WTC11 (cell line): ENCODE results near the gene PGF. TPM values are rescaled to one million over a fixed set of nuclear protein-coding genes. Genes with fewer than 3 reads are reported as not detected.

Experiments used
- ATAC-seq: fragments of 200-7000 bp; cut with Tn5 transposase; 2 replicates; pipeline ENCODE4 v1.10.0; 2021; ENCODE audit warnings: mild to moderate bottlenecking, moderate library complexity
- CTCF ChIA-PET: fragments of 300-600 bp; sonication (Branson Sonifier 250); formaldehyde crosslinking; loops from one replicate; lab custom pipeline; 2021; ENCODE audit warnings: antibody characterized with exemption; lab: Charles Lee
- POLR2A ChIA-PET: fragments of 350-600 bp; sonication (Branson Sonifier 250); formaldehyde crosslinking; loops from one replicate; lab custom pipeline; 2021; ENCODE audit warnings: antibody characterized with exemption; lab: Charles Lee
- DNase-seq: peaks from one replicate; pipeline ENCODE4 v3.0.0; 2021; ENCODE audit warnings: low spot score
- H3K27ac Mint-ChIP-seq: 2 replicates; pipeline ENCODE4 v1.8.0; 2021; ENCODE audit warnings: mixed read lengths
- H3K27me3 Mint-ChIP-seq: 2 replicates; pipeline ENCODE4 v1.8.0; 2021; ENCODE audit warnings: low read depth, mild to moderate bottlenecking, moderate library complexity, mixed read lengths
- H3K36me3 Mint-ChIP-seq: 2 replicates; pipeline ENCODE4 v1.8.0; 2021; ENCODE audit warnings: mixed read lengths
- H3K4me1 Mint-ChIP-seq: 2 replicates; pipeline ENCODE4 v1.8.0; 2022; ENCODE audit warnings: mixed read lengths
- H3K4me3 Mint-ChIP-seq: 2 replicates; pipeline ENCODE4 v1.8.0; 2021; ENCODE audit warnings: mild to moderate bottlenecking, moderate library complexity, mixed read lengths
- H3K9me3 Mint-ChIP-seq: 2 replicates; pipeline ENCODE4 v1.8.0; 2021; ENCODE audit warnings: mixed read lengths
- ATF1 ChIP-seq: sonication (generic); formaldehyde crosslinking; IDR thresholded peaks from 2 replicates; pipeline ENCODE4 v1.8.1; 2023; ENCODE audit warnings: mild to moderate bottlenecking, moderate library complexity, missing genetic modification reagents
- CREB1 ChIP-seq: sonication (generic); formaldehyde crosslinking; IDR thresholded peaks from 2 replicates; pipeline ENCODE4 v1.8.0; 2023; ENCODE audit warnings: mild to moderate bottlenecking, missing genetic modification reagents
- ELF4 ChIP-seq: sonication (generic); formaldehyde crosslinking; IDR thresholded peaks from 2 replicates; pipeline ENCODE4 v1.8.1; 2022; ENCODE audit warnings: low read depth, mild to moderate bottlenecking, moderate library complexity, missing genetic modification reagents
- FOXJ3 ChIP-seq: sonication (generic); formaldehyde crosslinking; IDR thresholded peaks from 2 replicates; pipeline ENCODE4 v1.9.0; 2021; ENCODE audit warnings: missing genetic modification reagents, mild to moderate bottlenecking, borderline replicate concordance
- NFE2L1 ChIP-seq: sonication (generic); formaldehyde crosslinking; IDR thresholded peaks from 2 replicates; pipeline ENCODE4 v1.8.1; 2023; ENCODE audit warnings: missing genetic modification reagents
- NFYB ChIP-seq: sonication (generic); formaldehyde crosslinking; conservative IDR thresholded peaks from 2 replicates; pipeline ENCODE4 v1.8.0; 2022; ENCODE audit warnings: low read depth, missing genetic modification reagents
- NR2C2 ChIP-seq: sonication (generic); formaldehyde crosslinking; IDR thresholded peaks from 2 replicates; pipeline ENCODE4 v1.8.0; 2022; ENCODE audit warnings: mild to moderate bottlenecking, missing genetic modification reagents
- PRRX2 ChIP-seq: fragments of 250-450 bp; sonication (Bioruptor Pico); IDR thresholded peaks from 2 replicates; pipeline ENCODE4 v1.8.0; 2021; ENCODE audit warnings: mild to moderate bottlenecking
- SMAD4 ChIP-seq: sonication (generic); formaldehyde crosslinking; IDR thresholded peaks from 2 replicates; pipeline ENCODE4 v1.8.0; 2022; ENCODE audit warnings: mild to moderate bottlenecking, missing genetic modification reagents
- ZNF121 ChIP-seq: sonication (generic); formaldehyde crosslinking; IDR thresholded peaks from 2 replicates; pipeline ENCODE4 v1.8.0; 2023; ENCODE audit warnings: missing genetic modification reagents
- ZNF219 ChIP-seq: sonication (generic); formaldehyde crosslinking; IDR thresholded peaks from 2 replicates; pipeline ENCODE4 v1.8.0; 2023; ENCODE audit warnings: missing genetic modification reagents, mild to moderate bottlenecking, borderline replicate concordance
- ZNF317 ChIP-seq: sonication (generic); formaldehyde crosslinking; IDR thresholded peaks from 2 replicates; pipeline ENCODE4 v1.8.1; 2023; ENCODE audit warnings: low read depth, mild to moderate bottlenecking, moderate library complexity, missing genetic modification reagents, borderline replicate concordance
- ZNF423 ChIP-seq: fragments of 250-450 bp; sonication (Bioruptor Pico); IDR thresholded peaks from 2 replicates; pipeline ENCODE4 v2.1.2; 2022; ENCODE audit warnings: mild to moderate bottlenecking, moderate library complexity
- total RNA-seq: library from RNA; stranded (reverse); gene quantifications from 3 replicates; pipeline ENCODE4 v1.2.3, GENCODE V29; 2021
- TF ChIP-seq, protein P1 (sequence below): sonication (generic); formaldehyde crosslinking; IDR thresholded peaks from 2 replicates; pipeline ENCODE4 v1.8.1; 2023; ENCODE audit warnings: mild to moderate bottlenecking, missing genetic modification reagents, borderline replicate concordance
- TF ChIP-seq, protein P2 (sequence below): sonication (generic); formaldehyde crosslinking; IDR thresholded peaks from 2 replicates; pipeline ENCODE4 v1.8.1; 2022; ENCODE audit warnings: missing genetic modification reagents, borderline replicate concordance
- TF ChIP-seq, protein P3 (sequence below): sonication (generic); formaldehyde crosslinking; conservative IDR thresholded peaks from 2 replicates; pipeline ENCODE4 v1.8.1; 2022; ENCODE audit warnings: mild to moderate bottlenecking, missing genetic modification reagents
- TF ChIP-seq, protein P4 (sequence below): sonication (generic); formaldehyde crosslinking; IDR thresholded peaks from 2 replicates; pipeline ENCODE4 v1.8.1; 2023; ENCODE audit warnings: mild to moderate bottlenecking, missing genetic modification reagents, moderate library complexity
- TF ChIP-seq, protein P5 (sequence below): sonication (generic); formaldehyde crosslinking; IDR thresholded peaks from 2 replicates; pipeline ENCODE4 v1.8.0; 2022; ENCODE audit warnings: mild to moderate bottlenecking, missing genetic modification reagents
- TF ChIP-seq, protein P6 (sequence below): sonication (generic); formaldehyde crosslinking; IDR thresholded peaks from 2 replicates; pipeline ENCODE4 v1.8.1; 2022; ENCODE audit warnings: low read depth, mild to moderate bottlenecking, moderate library complexity, missing genetic modification reagents, borderline replicate concordance
- TF ChIP-seq, protein P7 (sequence below): sonication (generic); formaldehyde crosslinking; IDR thresholded peaks from 2 replicates; pipeline ENCODE4 v1.8.1; 2022; ENCODE audit warnings: mild to moderate bottlenecking, moderate library complexity, missing genetic modification reagents
- TF ChIP-seq, protein P8 (sequence below): sonication (generic); formaldehyde crosslinking; IDR thresholded peaks from 2 replicates; pipeline ENCODE4 v1.8.0; 2022; ENCODE audit warnings: mild to moderate bottlenecking, missing genetic modification reagents
- TF ChIP-seq, protein P9 (sequence below): sonication (generic); formaldehyde crosslinking; IDR thresholded peaks from 2 replicates; pipeline ENCODE4 v1.8.0; 2022; ENCODE audit warnings: mild to moderate bottlenecking, missing genetic modification reagents

The PGF gene
- total RNA-seq, 1 experiment from 2014 or later, result 6.7 TPM

DNA sequence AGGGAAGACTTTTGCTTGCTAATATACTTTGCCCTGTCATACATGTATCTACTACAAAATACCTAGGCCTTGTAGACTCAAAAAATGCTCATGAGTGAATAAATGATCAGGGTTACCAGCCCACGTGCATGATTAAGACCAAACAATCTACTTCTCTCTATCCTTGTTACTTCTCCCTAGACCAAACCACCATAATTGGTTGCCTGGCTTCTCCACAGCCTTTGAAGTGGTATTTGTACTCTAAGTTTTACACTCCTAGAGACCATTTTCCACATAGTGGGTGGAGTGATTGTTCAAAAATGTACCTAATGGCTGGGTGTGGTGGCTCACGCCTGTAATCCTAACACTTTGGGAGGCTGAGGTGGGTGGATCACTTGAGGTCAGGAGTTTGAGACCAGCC lies 18.2 kb downstream of the PGF start (continued):
- TF ChIP-seq, protein P1, sequence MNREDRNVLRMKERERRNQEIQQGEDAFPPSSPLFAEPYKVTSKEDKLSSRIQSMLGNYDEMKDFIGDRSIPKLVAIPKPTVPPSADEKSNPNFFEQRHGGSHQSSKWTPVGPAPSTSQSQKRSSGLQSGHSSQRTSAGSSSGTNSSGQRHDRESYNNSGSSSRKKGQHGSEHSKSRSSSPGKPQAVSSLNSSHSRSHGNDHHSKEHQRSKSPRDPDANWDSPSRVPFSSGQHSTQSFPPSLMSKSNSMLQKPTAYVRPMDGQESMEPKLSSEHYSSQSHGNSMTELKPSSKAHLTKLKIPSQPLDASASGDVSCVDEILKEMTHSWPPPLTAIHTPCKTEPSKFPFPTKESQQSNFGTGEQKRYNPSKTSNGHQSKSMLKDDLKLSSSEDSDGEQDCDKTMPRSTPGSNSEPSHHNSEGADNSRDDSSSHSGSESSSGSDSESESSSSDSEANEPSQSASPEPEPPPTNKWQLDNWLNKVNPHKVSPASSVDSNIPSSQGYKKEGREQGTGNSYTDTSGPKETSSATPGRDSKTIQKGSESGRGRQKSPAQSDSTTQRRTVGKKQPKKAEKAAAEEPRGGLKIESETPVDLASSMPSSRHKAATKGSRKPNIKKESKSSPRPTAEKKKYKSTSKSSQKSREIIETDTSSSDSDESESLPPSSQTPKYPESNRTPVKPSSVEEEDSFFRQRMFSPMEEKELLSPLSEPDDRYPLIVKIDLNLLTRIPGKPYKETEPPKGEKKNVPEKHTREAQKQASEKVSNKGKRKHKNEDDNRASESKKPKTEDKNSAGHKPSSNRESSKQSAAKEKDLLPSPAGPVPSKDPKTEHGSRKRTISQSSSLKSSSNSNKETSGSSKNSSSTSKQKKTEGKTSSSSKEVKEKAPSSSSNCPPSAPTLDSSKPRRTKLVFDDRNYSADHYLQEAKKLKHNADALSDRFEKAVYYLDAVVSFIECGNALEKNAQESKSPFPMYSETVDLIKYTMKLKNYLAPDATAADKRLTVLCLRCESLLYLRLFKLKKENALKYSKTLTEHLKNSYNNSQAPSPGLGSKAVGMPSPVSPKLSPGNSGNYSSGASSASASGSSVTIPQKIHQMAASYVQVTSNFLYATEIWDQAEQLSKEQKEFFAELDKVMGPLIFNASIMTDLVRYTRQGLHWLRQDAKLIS, result no peak
- TF ChIP-seq, protein P2, sequence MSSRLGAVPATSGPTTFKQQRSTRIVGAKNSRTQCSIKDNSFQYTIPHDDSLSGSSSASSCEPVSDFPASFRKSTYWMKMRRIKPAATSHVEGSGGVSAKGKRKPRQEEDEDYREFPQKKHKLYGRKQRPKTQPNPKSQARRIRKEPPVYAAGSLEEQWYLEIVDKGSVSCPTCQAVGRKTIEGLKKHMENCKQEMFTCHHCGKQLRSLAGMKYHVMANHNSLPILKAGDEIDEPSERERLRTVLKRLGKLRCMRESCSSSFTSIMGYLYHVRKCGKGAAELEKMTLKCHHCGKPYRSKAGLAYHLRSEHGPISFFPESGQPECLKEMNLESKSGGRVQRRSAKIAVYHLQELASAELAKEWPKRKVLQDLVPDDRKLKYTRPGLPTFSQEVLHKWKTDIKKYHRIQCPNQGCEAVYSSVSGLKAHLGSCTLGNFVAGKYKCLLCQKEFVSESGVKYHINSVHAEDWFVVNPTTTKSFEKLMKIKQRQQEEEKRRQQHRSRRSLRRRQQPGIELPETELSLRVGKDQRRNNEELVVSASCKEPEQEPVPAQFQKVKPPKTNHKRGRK, result no peak
- TF ChIP-seq ZNF423 (CRISPR knock-in tag) (no peak), ELF4 (no peak)

DNA sequence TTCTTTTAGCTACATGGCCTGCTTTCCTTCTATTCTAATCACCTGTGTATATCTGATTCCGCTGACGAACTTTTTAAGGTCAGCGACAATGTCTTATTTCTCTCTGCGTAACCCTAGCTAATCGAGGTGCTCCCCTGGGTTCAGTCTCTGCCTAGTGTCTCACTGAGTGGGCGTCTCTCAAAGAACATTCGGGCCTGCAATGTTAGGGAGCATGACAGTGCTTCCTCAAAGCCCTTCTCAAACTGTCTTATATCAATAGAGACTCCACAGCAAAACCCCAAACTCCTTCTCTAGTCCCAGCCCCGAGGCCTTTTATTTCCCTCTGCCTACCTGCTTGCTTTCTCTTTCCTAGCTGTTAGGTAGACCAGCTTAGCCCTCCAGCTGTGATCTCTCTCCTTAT lies 18.7 kb downstream of the PGF start:
- H3K4me3 Mint-ChIP-seq, result no peak overlapping the region
- POLR2A ChIA-PET, result no interaction called here
- DNase-seq (no peak), ATAC-seq (no peak)
- H3K27ac Mint-ChIP-seq, result no peak overlapping the region
- no peaks in the 10 kb centered on the region for H3K36me3 Mint-ChIP-seq
- CTCF ChIA-PET, result interaction anchor here (1.1 to 2.5 kb wide), 5 partner anchors 8 to 76 kb away, joined by 3 to 23 read pairs (median 4); no protein-coding TSS in a partner anchor
- H3K4me1 Mint-ChIP-seq, result 0 out of 2 replicates have a peak, but pooled peaks cover 3% of the 10 kb centered on the region
- H3K27me3 Mint-ChIP-seq, result no peaks in the 10 kb centered on the region; the same call in none of the 2 replicates
- no peaks in the 10 kb centered on the region for H3K9me3 Mint-ChIP-seq
- TF ChIP-seq CREB1 (CRISPR knock-in tag) (no peak), ZNF317 (CRISPR knock-in tag) (no peak), ZNF219 (CRISPR knock-in tag) (no peak), NFYB (CRISPR knock-in tag) (no peak), NFE2L1 (CRISPR knock-in tag) (no peak), ZNF121 (CRISPR knock-in tag) (no peak), PRRX2 (CRISPR knock-in tag) (no peak), ATF1 (CRISPR knock-in tag) (no peak), NR2C2 (no peak), SMAD4 (no peak), FOXJ3 (CRISPR knock-in tag) (no peak)
- TF ChIP-seq, protein P3, sequence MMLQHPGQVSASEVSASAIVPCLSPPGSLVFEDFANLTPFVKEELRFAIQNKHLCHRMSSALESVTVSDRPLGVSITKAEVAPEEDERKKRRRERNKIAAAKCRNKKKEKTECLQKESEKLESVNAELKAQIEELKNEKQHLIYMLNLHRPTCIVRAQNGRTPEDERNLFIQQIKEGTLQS, result no peak
- TF ChIP-seq, protein P4, sequence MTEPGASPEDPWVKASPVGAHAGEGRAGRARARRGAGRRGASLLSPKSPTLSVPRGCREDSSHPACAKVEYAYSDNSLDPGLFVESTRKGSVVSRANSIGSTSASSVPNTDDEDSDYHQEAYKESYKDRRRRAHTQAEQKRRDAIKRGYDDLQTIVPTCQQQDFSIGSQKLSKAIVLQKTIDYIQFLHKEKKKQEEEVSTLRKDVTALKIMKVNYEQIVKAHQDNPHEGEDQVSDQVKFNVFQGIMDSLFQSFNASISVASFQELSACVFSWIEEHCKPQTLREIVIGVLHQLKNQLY (CRISPR knock-in tag), result no peak
- TF ChIP-seq, protein P5, sequence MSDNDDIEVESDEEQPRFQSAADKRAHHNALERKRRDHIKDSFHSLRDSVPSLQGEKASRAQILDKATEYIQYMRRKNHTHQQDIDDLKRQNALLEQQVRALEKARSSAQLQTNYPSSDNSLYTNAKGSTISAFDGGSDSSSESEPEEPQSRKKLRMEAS (CRISPR knock-in tag), result no peak
- TF ChIP-seq, protein P6, sequence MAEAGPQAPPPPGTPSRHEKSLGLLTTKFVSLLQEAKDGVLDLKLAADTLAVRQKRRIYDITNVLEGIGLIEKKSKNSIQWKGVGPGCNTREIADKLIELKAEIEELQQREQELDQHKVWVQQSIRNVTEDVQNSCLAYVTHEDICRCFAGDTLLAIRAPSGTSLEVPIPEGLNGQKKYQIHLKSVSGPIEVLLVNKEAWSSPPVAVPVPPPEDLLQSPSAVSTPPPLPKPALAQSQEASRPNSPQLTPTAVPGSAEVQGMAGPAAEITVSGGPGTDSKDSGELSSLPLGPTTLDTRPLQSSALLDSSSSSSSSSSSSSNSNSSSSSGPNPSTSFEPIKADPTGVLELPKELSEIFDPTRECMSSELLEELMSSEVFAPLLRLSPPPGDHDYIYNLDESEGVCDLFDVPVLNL (CRISPR knock-in tag), result no peak
- TF ChIP-seq, protein P7, sequence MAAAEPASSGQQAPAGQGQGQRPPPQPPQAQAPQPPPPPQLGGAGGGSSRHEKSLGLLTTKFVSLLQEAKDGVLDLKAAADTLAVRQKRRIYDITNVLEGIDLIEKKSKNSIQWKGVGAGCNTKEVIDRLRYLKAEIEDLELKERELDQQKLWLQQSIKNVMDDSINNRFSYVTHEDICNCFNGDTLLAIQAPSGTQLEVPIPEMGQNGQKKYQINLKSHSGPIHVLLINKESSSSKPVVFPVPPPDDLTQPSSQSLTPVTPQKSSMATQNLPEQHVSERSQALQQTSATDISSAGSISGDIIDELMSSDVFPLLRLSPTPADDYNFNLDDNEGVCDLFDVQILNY, result no peak
- TF ChIP-seq, protein P8, sequence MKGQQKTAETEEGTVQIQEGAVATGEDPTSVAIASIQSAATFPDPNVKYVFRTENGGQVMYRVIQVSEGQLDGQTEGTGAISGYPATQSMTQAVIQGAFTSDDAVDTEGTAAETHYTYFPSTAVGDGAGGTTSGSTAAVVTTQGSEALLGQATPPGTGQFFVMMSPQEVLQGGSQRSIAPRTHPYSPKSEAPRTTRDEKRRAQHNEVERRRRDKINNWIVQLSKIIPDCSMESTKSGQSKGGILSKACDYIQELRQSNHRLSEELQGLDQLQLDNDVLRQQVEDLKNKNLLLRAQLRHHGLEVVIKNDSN (CRISPR knock-in tag), result no peak
- TF ChIP-seq, protein P9, sequence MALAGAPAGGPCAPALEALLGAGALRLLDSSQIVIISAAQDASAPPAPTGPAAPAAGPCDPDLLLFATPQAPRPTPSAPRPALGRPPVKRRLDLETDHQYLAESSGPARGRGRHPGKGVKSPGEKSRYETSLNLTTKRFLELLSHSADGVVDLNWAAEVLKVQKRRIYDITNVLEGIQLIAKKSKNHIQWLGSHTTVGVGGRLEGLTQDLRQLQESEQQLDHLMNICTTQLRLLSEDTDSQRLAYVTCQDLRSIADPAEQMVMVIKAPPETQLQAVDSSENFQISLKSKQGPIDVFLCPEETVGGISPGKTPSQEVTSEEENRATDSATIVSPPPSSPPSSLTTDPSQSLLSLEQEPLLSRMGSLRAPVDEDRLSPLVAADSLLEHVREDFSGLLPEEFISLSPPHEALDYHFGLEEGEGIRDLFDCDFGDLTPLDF (CRISPR knock-in tag), result no peak
